GM23338 (cell line): ENCODE results near the gene AGPAT3. TPM values are rescaled to one million over a fixed set of nuclear protein-coding genes. Genes with fewer than 3 reads are reported as not detected.

Experiments
- ATAC-seq: fragments of 200-7000 bp; cut with Tn5 transposase; 3 replicates; pipeline ENCODE4 v1.9.1; 2020
- DNase-seq: peaks from one replicate; pipeline ENCODE4 v3.0.0-alpha.2; 2015; ENCODE audit warnings: low spot score
- H2AFZ ChIP-seq: fragments of 200-600 bp; sonication (generic); 2 replicates; pipeline ENCODE4 v1.8.0; 2016; ENCODE audit warnings: antibody characterized with exemption, mild to moderate bottlenecking, moderate library complexity
- H3F3A ChIP-seq: fragments of 200-600 bp; sonication (generic); replicated peaks from 2 replicates; pipeline ENCODE4 v1.8.0; 2017; ENCODE audit warnings: antibody characterized with exemption, mixed run types, low read depth
- H3K27ac ChIP-seq: fragments of 200-600 bp; sonication (generic); 2 replicates; pipeline ENCODE4 v1.6.1; 2016; ENCODE audit warnings: low read depth
- H3K27me3 ChIP-seq: fragments of 200-600 bp; sonication (generic); 2 replicates; pipeline ENCODE4 v1.8.0; 2016; ENCODE audit warnings: mild to moderate bottlenecking, mixed run types, moderate library complexity; ENCODE audit not compliant: insufficient read depth
- H3K36me3 ChIP-seq: fragments of 200-600 bp; sonication (generic); 2 replicates; pipeline ENCODE4 v1.8.0; 2016; ENCODE audit warnings: mild to moderate bottlenecking; ENCODE audit not compliant: insufficient read depth
- H3K4me1 ChIP-seq: fragments of 200-600 bp; sonication (generic); 2 replicates; pipeline ENCODE4 v1.8.0; 2016; ENCODE audit warnings: mild to moderate bottlenecking, moderate library complexity; ENCODE audit not compliant: insufficient read depth
- H3K4me2 ChIP-seq: fragments of 200-600 bp; sonication (generic); 2 replicates; pipeline ENCODE4 v1.7.1; 2017; ENCODE audit warnings: mixed run types
- H3K4me3 ChIP-seq: fragments of 200-600 bp; sonication (generic); 2 replicates; pipeline ENCODE4 v1.6.1; 2016; ENCODE audit warnings: mixed run types
- H3K79me2 ChIP-seq: fragments of 200-600 bp; sonication (generic); replicated peaks from 2 replicates; pipeline ENCODE4 v1.8.0; 2017; ENCODE audit warnings: mild to moderate bottlenecking; ENCODE audit not compliant: insufficient read depth
- H3K9me2 ChIP-seq: fragments of 200-600 bp; sonication (generic); 2 replicates; pipeline ENCODE4 v1.8.0; 2017; ENCODE audit not compliant: insufficient read depth
- H4K20me1 ChIP-seq: fragments of 200-600 bp; sonication (generic); replicated peaks from 2 replicates; pipeline ENCODE4 v1.8.0; 2017; ENCODE audit warnings: mild to moderate bottlenecking; ENCODE audit not compliant: insufficient read depth
- H3K27ac Mint-ChIP-seq: 2 replicates; pipeline ENCODE4 v1.8.0; 2020; ENCODE audit warnings: inconsistent platforms, mild to moderate bottlenecking, moderate library complexity, mixed read lengths
- H3K27me3 Mint-ChIP-seq: 3 replicates; pipeline ENCODE4 v1.8.0; 2022; ENCODE audit warnings: low read depth, mild to moderate bottlenecking, moderate library complexity, mixed read lengths, inconsistent platforms; ENCODE audit not compliant: insufficient read depth, poor library complexity
- H3K36me3 Mint-ChIP-seq: 3 replicates; pipeline ENCODE4 v1.8.0; 2021; ENCODE audit warnings: low read depth, mild to moderate bottlenecking, inconsistent platforms, moderate library complexity, mixed read lengths
- H3K4me1 Mint-ChIP-seq: 3 replicates; pipeline ENCODE4 v1.8.0; 2020; ENCODE audit warnings: mild to moderate bottlenecking, inconsistent platforms, mixed read lengths
- H3K4me3 Mint-ChIP-seq: 3 replicates; pipeline ENCODE4 v1.8.0; 2021; ENCODE audit warnings: moderate library complexity, mild to moderate bottlenecking, inconsistent platforms, mixed read lengths
- H3K9me3 Mint-ChIP-seq: 3 replicates; pipeline ENCODE4 v1.8.0; 2020; ENCODE audit warnings: moderate library complexity, mild to moderate bottlenecking, inconsistent platforms, mixed read lengths
- EZH2 ChIP-seq: fragments of 200-600 bp; sonication (generic); IDR thresholded peaks from one replicate; pipeline ENCODE4 v1.8.0; 2017; ENCODE audit warnings: antibody characterized with exemption, mild to moderate bottlenecking, low read depth; ENCODE audit not compliant: unreplicated experiment
- EZH2phosphoT487 ChIP-seq: fragments of 200-600 bp; sonication (generic); IDR thresholded peaks from one replicate; pipeline ENCODE4 v1.8.1; 2018; ENCODE audit warnings: antibody characterized with exemption; ENCODE audit not compliant: unreplicated experiment
- JUNB ChIP-seq: IDR thresholded peaks from one replicate; pipeline ENCODE4 v1.6.1; 2016; ENCODE audit warnings: antibody characterized with exemption; ENCODE audit not compliant: unreplicated experiment
- POLR2AphosphoS5 ChIP-seq: IDR thresholded peaks from 2 replicates; pipeline ENCODE4 v1.6.1; 2016; ENCODE audit warnings: antibody characterized with exemption, low read depth
- STAT1 ChIP-seq: IDR thresholded peaks from one replicate; pipeline ENCODE4 v1.6.1; 2016; ENCODE audit warnings: antibody characterized with exemption; ENCODE audit not compliant: unreplicated experiment
- ZNF114 ChIP-seq: fragments of 250-450 bp; sonication (Bioruptor Pico); IDR thresholded peaks from 2 replicates; pipeline ENCODE4 v1.5.0; 2020; ENCODE audit warnings: mild to moderate bottlenecking, moderate library complexity
- ZNF331 ChIP-seq: fragments of 250-450 bp; sonication (Bioruptor Pico); IDR thresholded peaks from 2 replicates; pipeline ENCODE4 v1.5.0; 2020; ENCODE audit warnings: low read depth, mild to moderate bottlenecking, moderate library complexity
- polyA plus RNA-seq: library from polyadenylated mRNA; unstranded; fragments of >200 nt; fragmentation: Nextera tagmentation; extraction: Ambion mirVana; gene quantifications from 2 replicates; pipeline ENCODE4 v1.2.1, GENCODE V29; 2016
- total RNA-seq: library from RNA; depleted of rRNA; stranded (reverse); fragments of >200 nt; shearing (Covaris generic); gene quantifications from 2 replicates; pipeline ENCODE4 v1.2.3, GENCODE V29; 2014
- TF ChIP-seq, protein P1 (sequence below): fragments of 250-450 bp; sonication (Bioruptor Pico); IDR thresholded peaks from 2 replicates; pipeline ENCODE4 v1.5.0; 2020; ENCODE audit warnings: mild to moderate bottlenecking, moderate library complexity
- TF ChIP-seq, protein P2 (sequence below): IDR thresholded peaks from one replicate; pipeline ENCODE4 v1.6.1; 2018; ENCODE audit warnings: antibody characterized with exemption; ENCODE audit not compliant: unreplicated experiment
- TF ChIP-seq, protein P3 (sequence below), 2 experiments: fragments of 200-600 bp in 1 of 2; sonication (generic) in 1 of 2; conservative IDR thresholded peaks; 2 replicates each; pipeline versions ENCODE4 v1.5.1 to v1.6.1; 2016 to 2017; ENCODE audit warnings: antibody characterized with exemption in 2 of 2, low read depth in 2 of 2, mild to moderate bottlenecking in 2 of 2, moderate library complexity in 1 of 2
- TF ChIP-seq, protein P4 (sequence below): IDR thresholded peaks from 2 replicates; pipeline ENCODE4 v1.6.1; 2016; ENCODE audit warnings: antibody characterized with exemption

Gene AGPAT3
- total and polyA plus RNA-seq, 2 experiments from 2014 or later: 2.1 to 6.1 TPM

DNA sequence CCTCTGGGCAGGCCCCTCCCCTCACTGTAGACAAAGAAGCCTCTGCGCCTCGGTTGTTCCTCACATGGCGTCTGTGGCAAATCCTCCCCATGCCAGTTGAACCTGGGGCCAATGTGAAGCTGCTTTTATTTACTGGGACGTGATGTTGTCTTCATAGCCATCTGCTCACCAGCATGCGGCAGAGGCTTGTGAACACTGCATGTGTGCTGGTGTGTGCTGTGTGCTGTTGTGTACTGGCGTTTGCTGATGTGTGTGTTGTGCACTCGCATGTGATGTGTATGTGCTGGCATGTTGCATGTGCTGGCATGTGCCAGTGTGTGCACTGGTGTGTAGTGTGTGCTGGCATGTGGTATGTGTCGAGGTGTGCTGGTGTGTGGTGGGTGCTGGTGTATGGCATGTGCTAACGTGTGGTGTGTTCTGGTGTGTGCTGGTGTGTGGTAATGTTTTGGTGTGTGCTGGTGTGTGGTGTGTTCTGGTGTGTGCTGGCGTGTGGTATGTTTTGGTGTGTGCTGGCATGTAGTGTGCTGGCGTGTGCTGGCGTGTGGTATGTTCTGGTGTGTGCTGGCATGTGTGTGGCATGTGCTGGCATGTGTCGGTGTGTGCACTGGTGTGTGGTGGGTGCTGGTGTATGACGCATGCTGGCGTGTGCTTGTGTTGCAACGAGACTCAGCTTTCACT lies 109.9 kb downstream of the AGPAT3 start:
- Histone ChIP-seq H3K79me2 (no peaks in the 10 kb centered on the region), H3K9me2 (no peaks in the 10 kb centered on the region), H3K27ac (no peak overlapping the region), H3F3A (peaks cover 6% of the 10 kb centered on the region; the same call in 1 of the 2 replicates), H3K36me3 (no peaks in the 10 kb centered on the region), H3K4me1 (no peaks in the 10 kb centered on the region), H4K20me1 (no peaks in the 10 kb centered on the region), H3K4me3 (no peak overlapping the region), H3K4me2 (no peak overlapping the region), H2AFZ (no peak overlapping the region; the same call in 1 of the 2 replicates), H3K27me3 (no peaks in the 10 kb centered on the region)
- H3K4me3 Mint-ChIP-seq: no peak overlapping the region
- TF ChIP-seq ZNF114 (CRISPR knock-in tag) (no peak), EZH2 (no peak), EZH2phosphoT487 (no peak), JUNB (no peak), POLR2AphosphoS5 (no peak), STAT1 (no peak), ZNF331 (CRISPR knock-in tag) (no peak)
- TF ChIP-seq, protein P1, sequence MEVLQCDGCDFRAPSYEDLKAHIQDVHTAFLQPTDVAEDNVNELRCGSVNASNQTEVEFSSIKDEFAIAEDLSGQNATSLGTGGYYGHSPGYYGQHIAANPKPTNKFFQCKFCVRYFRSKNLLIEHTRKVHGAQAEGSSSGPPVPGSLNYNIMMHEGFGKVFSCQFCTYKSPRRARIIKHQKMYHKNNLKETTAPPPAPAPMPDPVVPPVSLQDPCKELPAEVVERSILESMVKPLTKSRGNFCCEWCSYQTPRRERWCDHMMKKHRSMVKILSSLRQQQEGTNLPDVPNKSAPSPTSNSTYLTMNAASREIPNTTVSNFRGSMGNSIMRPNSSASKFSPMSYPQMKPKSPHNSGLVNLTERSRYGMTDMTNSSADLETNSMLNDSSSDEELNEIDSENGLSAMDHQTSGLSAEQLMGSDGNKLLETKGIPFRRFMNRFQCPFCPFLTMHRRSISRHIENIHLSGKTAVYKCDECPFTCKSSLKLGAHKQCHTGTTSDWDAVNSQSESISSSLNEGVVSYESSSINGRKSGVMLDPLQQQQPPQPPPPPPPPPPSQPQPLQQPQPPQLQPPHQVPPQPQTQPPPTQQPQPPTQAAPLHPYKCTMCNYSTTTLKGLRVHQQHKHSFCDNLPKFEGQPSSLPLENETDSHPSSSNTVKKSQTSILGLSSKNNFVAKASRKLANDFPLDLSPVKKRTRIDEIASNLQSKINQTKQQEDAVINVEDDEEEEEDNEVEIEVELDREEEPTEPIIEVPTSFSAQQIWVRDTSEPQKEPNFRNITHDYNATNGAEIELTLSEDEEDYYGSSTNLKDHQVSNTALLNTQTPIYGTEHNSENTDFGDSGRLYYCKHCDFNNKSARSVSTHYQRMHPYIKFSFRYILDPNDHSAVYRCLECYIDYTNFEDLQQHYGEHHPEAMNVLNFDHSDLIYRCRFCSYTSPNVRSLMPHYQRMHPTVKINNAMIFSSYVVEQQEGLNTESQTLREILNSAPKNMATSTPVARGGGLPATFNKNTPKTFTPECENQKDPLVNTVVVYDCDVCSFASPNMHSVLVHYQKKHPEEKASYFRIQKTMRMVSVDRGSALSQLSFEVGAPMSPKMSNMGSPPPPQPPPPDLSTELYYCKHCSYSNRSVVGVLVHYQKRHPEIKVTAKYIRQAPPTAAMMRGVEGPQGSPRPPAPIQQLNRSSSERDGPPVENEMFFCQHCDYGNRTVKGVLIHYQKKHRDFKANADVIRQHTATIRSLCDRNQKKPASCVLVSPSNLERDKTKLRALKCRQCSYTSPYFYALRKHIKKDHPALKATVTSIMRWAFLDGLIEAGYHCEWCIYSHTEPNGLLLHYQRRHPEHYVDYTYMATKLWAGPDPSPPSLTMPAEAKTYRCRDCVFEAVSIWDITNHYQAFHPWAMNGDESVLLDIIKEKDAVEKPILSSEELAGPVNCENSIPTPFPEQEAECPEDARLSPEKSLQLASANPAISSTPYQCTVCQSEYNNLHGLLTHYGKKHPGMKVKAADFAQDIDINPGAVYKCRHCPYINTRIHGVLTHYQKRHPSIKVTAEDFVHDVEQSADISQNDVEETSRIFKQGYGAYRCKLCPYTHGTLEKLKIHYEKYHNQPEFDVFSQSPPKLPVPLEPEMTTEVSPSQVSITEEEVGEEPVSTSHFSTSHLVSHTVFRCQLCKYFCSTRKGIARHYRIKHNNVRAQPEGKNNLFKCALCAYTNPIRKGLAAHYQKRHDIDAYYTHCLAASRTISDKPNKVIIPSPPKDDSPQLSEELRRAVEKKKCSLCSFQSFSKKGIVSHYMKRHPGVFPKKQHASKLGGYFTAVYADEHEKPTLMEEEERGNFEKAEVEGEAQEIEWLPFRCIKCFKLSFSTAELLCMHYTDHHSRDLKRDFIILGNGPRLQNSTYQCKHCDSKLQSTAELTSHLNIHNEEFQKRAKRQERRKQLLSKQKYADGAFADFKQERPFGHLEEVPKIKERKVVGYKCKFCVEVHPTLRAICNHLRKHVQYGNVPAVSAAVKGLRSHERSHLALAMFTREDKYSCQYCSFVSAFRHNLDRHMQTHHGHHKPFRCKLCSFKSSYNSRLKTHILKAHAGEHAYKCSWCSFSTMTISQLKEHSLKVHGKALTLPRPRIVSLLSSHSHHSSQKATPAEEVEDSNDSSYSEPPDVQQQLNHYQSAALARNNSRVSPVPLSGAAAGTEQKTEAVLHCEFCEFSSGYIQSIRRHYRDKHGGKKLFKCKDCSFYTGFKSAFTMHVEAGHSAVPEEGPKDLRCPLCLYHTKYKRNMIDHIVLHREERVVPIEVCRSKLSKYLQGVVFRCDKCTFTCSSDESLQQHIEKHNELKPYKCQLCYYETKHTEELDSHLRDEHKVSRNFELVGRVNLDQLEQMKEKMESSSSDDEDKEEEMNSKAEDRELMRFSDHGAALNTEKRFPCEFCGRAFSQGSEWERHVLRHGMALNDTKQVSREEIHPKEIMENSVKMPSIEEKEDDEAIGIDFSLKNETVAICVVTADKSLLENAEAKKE (CRISPR knock-in tag): no peak
- TF ChIP-seq, protein P2, sequence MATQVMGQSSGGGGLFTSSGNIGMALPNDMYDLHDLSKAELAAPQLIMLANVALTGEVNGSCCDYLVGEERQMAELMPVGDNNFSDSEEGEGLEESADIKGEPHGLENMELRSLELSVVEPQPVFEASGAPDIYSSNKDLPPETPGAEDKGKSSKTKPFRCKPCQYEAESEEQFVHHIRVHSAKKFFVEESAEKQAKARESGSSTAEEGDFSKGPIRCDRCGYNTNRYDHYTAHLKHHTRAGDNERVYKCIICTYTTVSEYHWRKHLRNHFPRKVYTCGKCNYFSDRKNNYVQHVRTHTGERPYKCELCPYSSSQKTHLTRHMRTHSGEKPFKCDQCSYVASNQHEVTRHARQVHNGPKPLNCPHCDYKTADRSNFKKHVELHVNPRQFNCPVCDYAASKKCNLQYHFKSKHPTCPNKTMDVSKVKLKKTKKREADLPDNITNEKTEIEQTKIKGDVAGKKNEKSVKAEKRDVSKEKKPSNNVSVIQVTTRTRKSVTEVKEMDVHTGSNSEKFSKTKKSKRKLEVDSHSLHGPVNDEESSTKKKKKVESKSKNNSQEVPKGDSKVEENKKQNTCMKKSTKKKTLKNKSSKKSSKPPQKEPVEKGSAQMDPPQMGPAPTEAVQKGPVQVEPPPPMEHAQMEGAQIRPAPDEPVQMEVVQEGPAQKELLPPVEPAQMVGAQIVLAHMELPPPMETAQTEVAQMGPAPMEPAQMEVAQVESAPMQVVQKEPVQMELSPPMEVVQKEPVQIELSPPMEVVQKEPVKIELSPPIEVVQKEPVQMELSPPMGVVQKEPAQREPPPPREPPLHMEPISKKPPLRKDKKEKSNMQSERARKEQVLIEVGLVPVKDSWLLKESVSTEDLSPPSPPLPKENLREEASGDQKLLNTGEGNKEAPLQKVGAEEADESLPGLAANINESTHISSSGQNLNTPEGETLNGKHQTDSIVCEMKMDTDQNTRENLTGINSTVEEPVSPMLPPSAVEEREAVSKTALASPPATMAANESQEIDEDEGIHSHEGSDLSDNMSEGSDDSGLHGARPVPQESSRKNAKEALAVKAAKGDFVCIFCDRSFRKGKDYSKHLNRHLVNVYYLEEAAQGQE: no peak
- TF ChIP-seq, protein P3, sequence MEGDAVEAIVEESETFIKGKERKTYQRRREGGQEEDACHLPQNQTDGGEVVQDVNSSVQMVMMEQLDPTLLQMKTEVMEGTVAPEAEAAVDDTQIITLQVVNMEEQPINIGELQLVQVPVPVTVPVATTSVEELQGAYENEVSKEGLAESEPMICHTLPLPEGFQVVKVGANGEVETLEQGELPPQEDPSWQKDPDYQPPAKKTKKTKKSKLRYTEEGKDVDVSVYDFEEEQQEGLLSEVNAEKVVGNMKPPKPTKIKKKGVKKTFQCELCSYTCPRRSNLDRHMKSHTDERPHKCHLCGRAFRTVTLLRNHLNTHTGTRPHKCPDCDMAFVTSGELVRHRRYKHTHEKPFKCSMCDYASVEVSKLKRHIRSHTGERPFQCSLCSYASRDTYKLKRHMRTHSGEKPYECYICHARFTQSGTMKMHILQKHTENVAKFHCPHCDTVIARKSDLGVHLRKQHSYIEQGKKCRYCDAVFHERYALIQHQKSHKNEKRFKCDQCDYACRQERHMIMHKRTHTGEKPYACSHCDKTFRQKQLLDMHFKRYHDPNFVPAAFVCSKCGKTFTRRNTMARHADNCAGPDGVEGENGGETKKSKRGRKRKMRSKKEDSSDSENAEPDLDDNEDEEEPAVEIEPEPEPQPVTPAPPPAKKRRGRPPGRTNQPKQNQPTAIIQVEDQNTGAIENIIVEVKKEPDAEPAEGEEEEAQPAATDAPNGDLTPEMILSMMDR (conservative IDR thresholded peaks at IDR 0.05; ENCODE audit: low read depth in 2 of 2): no peak
- TF ChIP-seq, protein P4, sequence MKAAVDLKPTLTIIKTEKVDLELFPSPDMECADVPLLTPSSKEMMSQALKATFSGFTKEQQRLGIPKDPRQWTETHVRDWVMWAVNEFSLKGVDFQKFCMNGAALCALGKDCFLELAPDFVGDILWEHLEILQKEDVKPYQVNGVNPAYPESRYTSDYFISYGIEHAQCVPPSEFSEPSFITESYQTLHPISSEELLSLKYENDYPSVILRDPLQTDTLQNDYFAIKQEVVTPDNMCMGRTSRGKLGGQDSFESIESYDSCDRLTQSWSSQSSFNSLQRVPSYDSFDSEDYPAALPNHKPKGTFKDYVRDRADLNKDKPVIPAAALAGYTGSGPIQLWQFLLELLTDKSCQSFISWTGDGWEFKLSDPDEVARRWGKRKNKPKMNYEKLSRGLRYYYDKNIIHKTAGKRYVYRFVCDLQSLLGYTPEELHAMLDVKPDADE: no peak
- no peaks in the 10 kb centered on the region for H3K4me1 Mint-ChIP-seq
- no peak overlapping the region for H3K27ac Mint-ChIP-seq
- peaks cover 9% of the 10 kb centered on the region for H3K27me3 Mint-ChIP-seq
- ATAC-seq (no peak), DNase-seq (no peak)
- H3K9me3 Mint-ChIP-seq: no peaks in the 10 kb centered on the region
- no peaks in the 10 kb centered on the region for H3K36me3 Mint-ChIP-seq
